Measurements from ENCODE around the gene HHEX.

GRCh38 chr10:92734301-92734700, 44.5 kb downstream of the HHEX start:
- TF ChIP-seq POLR2A (IDR thresholded peaks at IDR 0.05; ENCODE audit: low read depth, low read length) = no peak
- TF ChIP-seq CTCF (conservative IDR thresholded peaks at IDR 0.05; ENCODE audit: low read depth, low read length) = no peak
- no peak for TF ChIP-seq MAFK (IDR thresholded peaks at IDR 0.05; ENCODE audit: low read depth, low read length)
- TF ChIP-seq MXI1 (IDR thresholded peaks at IDR 0.05; ENCODE audit: borderline replicate concordance, low read depth, low read length) = no peak
- no peak for TF ChIP-seq RAD21 (IDR thresholded peaks at IDR 0.05; ENCODE audit: low read length)
- no peak for TF ChIP-seq RCOR1 (IDR thresholded peaks at IDR 0.05; ENCODE audit: insufficient replicate concordance, low read length)
- no peak for TF ChIP-seq MAZ (IDR thresholded peaks at IDR 0.05; ENCODE audit: borderline replicate concordance, low read depth, low read length)
- TF ChIP-seq SMC3 (IDR thresholded peaks at IDR 0.05; ENCODE audit: low read depth, low read length) = no peak
- no peak for TF ChIP-seq ELK1 (IDR thresholded peaks at IDR 0.05; ENCODE audit: borderline replicate concordance, low read depth, low read length)
- no peak for TF ChIP-seq USF2 (IDR thresholded peaks at IDR 0.05; ENCODE audit: low read depth, low read length)
- no peak for TF ChIP-seq RFX5 (IDR thresholded peaks at IDR 0.05; ENCODE audit: low read depth, low read length)
